Mesothelial cell of epicardium (in vitro differentiated cells): Measurements from ENCODE around the gene YAP1. TPM values are rescaled to one million over a fixed set of nuclear protein-coding genes. Genes with fewer than 3 reads are reported as not detected.

Experiments
- DNase-seq, 2 experiments: peaks; one replicate each; pipeline ENCODE4 v3.0.0; 2021; ENCODE audit warnings: low spot score in 2 of 2; ENCODE audit not compliant: unreplicated experiment in 2 of 2
- H3K27ac Mint-ChIP-seq: 2 replicates; pipeline ENCODE4 v1.8.0; 2021; ENCODE audit warnings: mixed read lengths
- H3K27me3 Mint-ChIP-seq: 2 replicates; pipeline ENCODE4 v1.8.0; 2021; ENCODE audit warnings: low read depth, mixed read lengths
- H3K36me3 Mint-ChIP-seq: 2 replicates; pipeline ENCODE4 v1.8.0; 2021; ENCODE audit warnings: mixed read lengths
- H3K4me1 Mint-ChIP-seq: 2 replicates; pipeline ENCODE4 v1.8.0; 2021; ENCODE audit warnings: mixed read lengths
- H3K4me3 Mint-ChIP-seq: 2 replicates; pipeline ENCODE4 v1.8.0; 2021; ENCODE audit warnings: mild to moderate bottlenecking, moderate library complexity, mixed read lengths
- H3K9me3 Mint-ChIP-seq: 2 replicates; pipeline ENCODE4 v1.8.0; 2021; ENCODE audit warnings: mixed read lengths
- total RNA-seq: library from RNA; stranded (reverse); gene quantifications from 3 replicates; pipeline ENCODE4 v1.2.1, GENCODE V29; 2021
- TF ChIP-seq, protein P1 (sequence below): fragments of 200-600 bp; sonication (generic); IDR thresholded peaks from one replicate; pipeline ENCODE4 v1.5.0; 2021; ENCODE audit warnings: antibody characterized with exemption; ENCODE audit not compliant: unreplicated experiment

YAP1 gene
- total RNA-seq, 1 donor from 2014 or later: 194 TPM

DNA sequence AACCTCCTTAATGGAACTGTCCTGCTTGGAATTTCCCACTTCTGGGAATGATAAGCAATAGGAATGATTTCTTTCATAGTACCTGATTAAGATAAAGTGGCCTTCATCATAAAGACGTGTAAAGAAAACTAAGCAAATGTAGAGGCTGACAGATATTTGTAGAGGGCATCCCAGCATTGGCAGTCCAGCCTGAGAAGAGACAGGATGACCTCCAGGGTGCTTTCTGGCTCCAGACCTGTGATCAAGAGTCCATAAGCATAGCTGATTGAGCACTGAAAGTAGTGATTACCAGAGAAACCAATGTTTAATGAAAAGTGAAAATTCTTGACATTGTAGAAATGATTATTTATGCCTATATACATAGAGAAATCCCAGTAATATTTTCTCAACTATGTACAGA, 33.6 kb downstream of the YAP1 start:
- peak overlapping the region; percentile 66 for H3K27ac Mint-ChIP-seq
- H3K27me3 Mint-ChIP-seq: no peaks in the 10 kb centered on the region
- DNase-seq: no peak
- H3K9me3 Mint-ChIP-seq: no peaks in the 10 kb centered on the region
- TF ChIP-seq, protein P1, sequence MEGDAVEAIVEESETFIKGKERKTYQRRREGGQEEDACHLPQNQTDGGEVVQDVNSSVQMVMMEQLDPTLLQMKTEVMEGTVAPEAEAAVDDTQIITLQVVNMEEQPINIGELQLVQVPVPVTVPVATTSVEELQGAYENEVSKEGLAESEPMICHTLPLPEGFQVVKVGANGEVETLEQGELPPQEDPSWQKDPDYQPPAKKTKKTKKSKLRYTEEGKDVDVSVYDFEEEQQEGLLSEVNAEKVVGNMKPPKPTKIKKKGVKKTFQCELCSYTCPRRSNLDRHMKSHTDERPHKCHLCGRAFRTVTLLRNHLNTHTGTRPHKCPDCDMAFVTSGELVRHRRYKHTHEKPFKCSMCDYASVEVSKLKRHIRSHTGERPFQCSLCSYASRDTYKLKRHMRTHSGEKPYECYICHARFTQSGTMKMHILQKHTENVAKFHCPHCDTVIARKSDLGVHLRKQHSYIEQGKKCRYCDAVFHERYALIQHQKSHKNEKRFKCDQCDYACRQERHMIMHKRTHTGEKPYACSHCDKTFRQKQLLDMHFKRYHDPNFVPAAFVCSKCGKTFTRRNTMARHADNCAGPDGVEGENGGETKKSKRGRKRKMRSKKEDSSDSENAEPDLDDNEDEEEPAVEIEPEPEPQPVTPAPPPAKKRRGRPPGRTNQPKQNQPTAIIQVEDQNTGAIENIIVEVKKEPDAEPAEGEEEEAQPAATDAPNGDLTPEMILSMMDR: no peak
- peaks cover 58% of the 10 kb centered on the region for H3K4me1 Mint-ChIP-seq
- H3K4me3 Mint-ChIP-seq: no peak overlapping the region
- H3K36me3 Mint-ChIP-seq: peaks cover 3% of the 10 kb centered on the region

DNA sequence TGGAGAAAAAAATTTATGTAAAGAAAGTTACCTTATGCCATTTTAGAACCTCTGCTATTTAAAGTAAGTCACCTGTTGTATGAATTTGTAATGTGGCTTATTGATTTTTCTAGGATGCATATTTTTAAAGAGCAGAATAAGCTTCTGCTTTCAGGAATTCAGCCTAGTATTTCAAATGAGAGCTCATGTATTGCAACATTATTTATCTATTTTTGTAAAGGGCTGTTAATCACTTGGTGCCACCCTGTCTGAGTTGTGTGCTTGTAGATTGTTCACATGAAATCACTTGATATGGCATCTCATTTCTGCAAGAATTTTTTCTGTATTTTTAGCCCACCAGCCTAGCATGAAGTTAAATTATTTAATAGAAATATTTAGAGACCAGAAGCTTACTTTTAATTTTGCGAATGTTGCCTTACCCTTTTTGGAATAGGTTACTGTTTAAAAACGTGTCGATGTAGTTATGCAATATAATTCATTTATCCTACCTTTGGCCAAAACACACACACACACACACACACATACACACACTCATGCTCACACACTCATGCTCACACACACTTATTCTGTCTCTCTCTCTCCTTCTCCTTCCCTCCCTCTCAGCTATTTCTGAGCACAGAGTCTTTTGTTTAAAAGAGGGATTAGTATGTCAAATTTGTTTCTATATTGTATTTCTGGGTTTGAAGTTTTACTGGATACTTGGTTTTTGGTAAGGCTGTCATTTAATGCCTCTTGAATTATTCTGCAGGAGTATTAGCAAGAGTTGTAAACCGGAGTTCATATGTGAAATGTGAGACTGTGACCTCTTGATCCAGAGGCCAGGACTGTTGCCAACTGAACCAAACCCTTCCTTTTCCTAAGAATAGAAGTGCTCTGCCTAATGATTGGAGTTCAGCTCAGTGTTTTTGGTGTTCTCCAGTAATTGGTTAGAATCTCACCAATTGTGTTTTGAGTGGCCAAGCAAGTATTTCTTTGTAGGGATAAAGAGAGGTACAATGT, 34.4 kb downstream of the YAP1 start:
- peak overlapping the region; percentile 66 for H3K27ac Mint-ChIP-seq
- no peak overlapping the region for H3K4me3 Mint-ChIP-seq
- no peak for DNase-seq
- H3K36me3 Mint-ChIP-seq: peaks cover 3% of the 10 kb centered on the region
- no peaks in the 10 kb centered on the region for H3K9me3 Mint-ChIP-seq
- H3K27me3 Mint-ChIP-seq: no peaks in the 10 kb centered on the region
- peaks cover 56% of the 10 kb centered on the region for H3K4me1 Mint-ChIP-seq
- TF ChIP-seq, protein P1: no peak

DNA sequence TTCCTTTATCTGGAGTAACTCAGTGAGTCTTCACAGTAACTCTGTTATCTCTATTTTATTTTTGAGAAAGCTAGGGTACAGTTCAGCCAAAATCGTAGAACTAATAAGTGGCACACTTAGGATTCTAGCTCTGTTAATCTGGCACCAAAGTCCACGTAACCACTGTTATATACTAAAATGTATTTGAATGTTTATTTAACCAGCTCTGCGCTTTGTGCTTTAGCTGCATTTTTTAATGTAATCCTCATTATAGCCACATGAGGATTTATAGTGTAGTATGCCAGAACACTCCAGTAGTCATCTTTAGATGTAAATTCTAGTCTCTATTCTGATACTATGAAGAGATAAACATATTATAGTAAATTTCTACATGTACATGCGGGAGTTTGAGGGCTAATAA, 36.8 kb downstream of the YAP1 start:
- Mint-ChIP-seq H3K27ac (peak overlapping the region; percentile 3), H3K4me1 (peaks cover 57% of the 10 kb centered on the region), H3K36me3 (no peaks in the 10 kb centered on the region), H3K9me3 (no peaks in the 10 kb centered on the region), H3K4me3 (no peak overlapping the region), H3K27me3 (no peaks in the 10 kb centered on the region)
- DNase-seq: no peak
- TF ChIP-seq, protein P1: no peak

DNA sequence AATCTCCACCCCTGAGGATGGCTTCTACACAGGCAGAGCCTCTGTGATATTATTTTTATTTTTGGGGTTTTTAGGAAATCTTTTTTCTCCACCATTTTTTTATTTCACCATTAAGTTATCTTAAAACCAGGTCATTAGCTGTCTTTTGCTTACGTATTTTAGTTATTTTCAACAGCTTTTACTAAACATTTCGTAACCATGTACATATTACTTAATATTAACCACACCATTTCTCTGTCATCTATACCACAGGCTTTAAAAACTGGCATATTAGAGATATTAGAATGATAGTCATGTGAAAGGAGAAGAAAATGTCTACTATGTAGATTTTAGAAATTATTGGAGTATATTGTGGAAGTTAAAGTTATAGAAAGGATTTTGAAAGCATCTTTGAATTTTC, 37.4 kb downstream of the YAP1 start:
- peaks cover 59% of the 10 kb centered on the region for H3K4me1 Mint-ChIP-seq
- TF ChIP-seq, protein P1: no peak

DNA sequence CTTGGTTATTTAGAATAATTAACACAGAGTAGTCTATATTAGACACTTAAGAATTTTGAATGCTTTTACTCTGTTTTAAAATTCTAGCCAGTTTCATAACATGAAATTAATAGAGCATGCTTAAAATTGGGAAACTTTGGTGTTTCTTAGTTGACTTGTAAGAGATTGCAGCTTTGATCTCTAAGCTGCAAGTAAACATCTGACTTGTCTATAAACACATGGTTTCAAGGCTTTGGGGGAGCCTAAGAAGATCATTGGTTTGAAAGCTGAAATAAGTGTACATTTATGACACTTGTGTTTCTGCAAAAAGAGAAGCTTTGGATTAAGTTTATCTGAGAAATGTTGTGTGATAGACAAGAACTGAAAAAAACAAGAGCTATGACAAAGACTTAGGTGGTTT, 37.8 kb downstream of the YAP1 start:
- no peak for DNase-seq
- Mint-ChIP-seq H3K4me3 (no peak overlapping the region), H3K4me1 (peaks cover 63% of the 10 kb centered on the region), H3K27me3 (no peaks in the 10 kb centered on the region), H3K27ac (no peak overlapping the region), H3K36me3 (no peaks in the 10 kb centered on the region), H3K9me3 (no peaks in the 10 kb centered on the region)
- TF ChIP-seq, protein P1: no peak

More for the DNA sequence above, 37.4 kb downstream of the YAP1 start:
- Mint-ChIP-seq H3K36me3 (no peaks in the 10 kb centered on the region), H3K4me3 (no peak overlapping the region), H3K27ac (peak overlapping the region; percentile 3), H3K9me3 (no peaks in the 10 kb centered on the region), H3K27me3 (no peaks in the 10 kb centered on the region)
- no peak for DNase-seq
